Measurements from ENCODE around the gene DRAP1. TPM values are rescaled to one million over a fixed set of nuclear protein-coding genes. Genes with fewer than 3 reads are reported as not detected.

Gene DRAP1
- total RNA-seq, 2 donors from 2014 or later = 101 to 127 TPM

GRCh38 chr11:65886826-65887722 lies 32.2 kb upstream of the DRAP1 start:
- Histone ChIP-seq H3K9me3 (no peaks in the 10 kb centered on the region), H3K4me3 (peak overlapping the region; percentile 54 to 58), H3K4me1 (replicated peaks) (peaks cover 17% of the 10 kb centered on the region), H3K27me3 (replicated peaks; ENCODE audit: insufficient read depth) (no peaks in the 10 kb centered on the region), H3K36me3 (no peaks in the 10 kb centered on the region), H3K27ac (peak overlapping the region in 1 of 2 donors; percentile 93)
- 77% methylated on average over 14 of the region's 14 CpGs for WGBS
- intact Hi-C loops (cut with DNase I) = no loop called here
- TF ChIP-seq, protein P1, sequence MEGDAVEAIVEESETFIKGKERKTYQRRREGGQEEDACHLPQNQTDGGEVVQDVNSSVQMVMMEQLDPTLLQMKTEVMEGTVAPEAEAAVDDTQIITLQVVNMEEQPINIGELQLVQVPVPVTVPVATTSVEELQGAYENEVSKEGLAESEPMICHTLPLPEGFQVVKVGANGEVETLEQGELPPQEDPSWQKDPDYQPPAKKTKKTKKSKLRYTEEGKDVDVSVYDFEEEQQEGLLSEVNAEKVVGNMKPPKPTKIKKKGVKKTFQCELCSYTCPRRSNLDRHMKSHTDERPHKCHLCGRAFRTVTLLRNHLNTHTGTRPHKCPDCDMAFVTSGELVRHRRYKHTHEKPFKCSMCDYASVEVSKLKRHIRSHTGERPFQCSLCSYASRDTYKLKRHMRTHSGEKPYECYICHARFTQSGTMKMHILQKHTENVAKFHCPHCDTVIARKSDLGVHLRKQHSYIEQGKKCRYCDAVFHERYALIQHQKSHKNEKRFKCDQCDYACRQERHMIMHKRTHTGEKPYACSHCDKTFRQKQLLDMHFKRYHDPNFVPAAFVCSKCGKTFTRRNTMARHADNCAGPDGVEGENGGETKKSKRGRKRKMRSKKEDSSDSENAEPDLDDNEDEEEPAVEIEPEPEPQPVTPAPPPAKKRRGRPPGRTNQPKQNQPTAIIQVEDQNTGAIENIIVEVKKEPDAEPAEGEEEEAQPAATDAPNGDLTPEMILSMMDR (IDR thresholded peaks at IDR 0.05) = no peak
- no peak for TF ChIP-seq POLR2AphosphoS5 (IDR thresholded peaks at IDR 0.05)
- no peak for TF ChIP-seq POLR2A (IDR thresholded peaks at IDR 0.05)
- no peak for DNase-seq (ENCODE audit: low spot score)

- no peaks in the 10 kb centered on the region for H3K36me3 ChIP-seq
- intact Hi-C loops (cut with DNase I) = loop anchor here (2.0 kb wide), 2 partner anchors 31 to 73 kb away; partner anchors contain the start of gene SART1
- H3K27ac ChIP-seq = peak overlapping the region; percentile 89 to 93
- no peak for TF ChIP-seq POLR2A (IDR thresholded peaks at IDR 0.05)
- TF ChIP-seq, protein P1 (IDR thresholded peaks at IDR 0.05) = no peak
- no peaks in the 10 kb centered on the region for H3K9me3 ChIP-seq
- WGBS = 2% methylated on average over 18 of the region's 23 CpGs
- no peak for DNase-seq (ENCODE audit: low spot score)
- H3K4me3 ChIP-seq = peak overlapping the region; percentile 54 to 58
- H3K27me3 ChIP-seq (replicated peaks; ENCODE audit: insufficient read depth) = no peaks in the 10 kb centered on the region
- H3K4me1 ChIP-seq (replicated peaks) = peaks cover 17% of the 10 kb centered on the region
These were observed 31.5 kb upstream of the DRAP1 start for GRCh38 chr11:65887723-65888162.

DNA sequence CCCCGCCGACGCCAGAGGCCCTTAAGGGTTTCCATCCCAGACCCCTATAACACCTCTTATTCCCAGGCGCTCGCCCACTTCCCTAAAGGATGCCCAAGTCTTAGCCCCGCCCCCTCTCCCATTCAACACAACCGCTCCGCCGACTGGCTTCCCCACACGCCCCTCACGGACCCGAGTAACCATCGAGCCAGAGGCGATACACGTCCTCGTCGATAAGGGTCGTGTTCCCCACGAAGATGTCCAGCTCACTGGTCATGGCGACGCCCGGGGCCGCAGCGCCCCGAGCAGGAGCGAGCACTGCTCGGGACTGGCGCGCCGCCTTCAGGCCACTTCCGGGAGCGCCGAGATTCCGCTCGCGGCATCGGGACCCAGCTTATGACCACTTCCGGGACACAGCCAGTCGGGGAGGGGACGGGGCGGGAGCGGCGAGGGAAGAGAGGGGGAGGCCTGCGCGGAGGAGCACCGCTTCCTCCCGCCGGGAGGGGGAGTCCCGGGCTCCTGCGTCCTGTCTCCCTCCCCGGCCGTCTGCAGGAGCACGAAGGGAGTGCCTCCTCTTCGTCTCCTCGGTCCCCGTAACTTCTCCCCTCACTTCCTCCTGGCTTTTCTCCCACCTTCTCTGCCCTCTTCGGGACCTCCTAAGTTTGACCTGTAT lies 30.9 kb upstream of the DRAP1 start, which contains the start of gene FIBP:
Gene FIBP, minus strand, starts transcription at position 309 of the 652 bp plus-strand sequence. Its CDS starts 53 bp downstream, at position 256.
- peak; percentile 97 for DNase-seq (ENCODE audit: low spot score)
- peak within 1 kb of the TSS; percentile 54 to 58 for H3K4me3 ChIP-seq
- H3K4me1 ChIP-seq (replicated peaks) = peaks cover 17% of the 10 kb centered on the region
- H3K9me3 ChIP-seq = no peaks in the 10 kb centered on the region
- H3K27ac ChIP-seq = peak within 1 kb of the TSS; percentile 89 to 93
- H3K36me3 ChIP-seq = no peaks in the 10 kb centered on the region
- WGBS = under 1% methylated on average over 54 of the region's 57 CpGs
- TF ChIP-seq POLR2A (IDR thresholded peaks at IDR 0.05) = peak; percentile 80
- TF ChIP-seq, protein P1 (IDR thresholded peaks at IDR 0.05) = peak; percentile 83 to 99 (median 96)
- peak; percentile 96 for TF ChIP-seq POLR2AphosphoS5 (IDR thresholded peaks at IDR 0.05)
- H3K27me3 ChIP-seq (replicated peaks; ENCODE audit: insufficient read depth) = no peaks in the 10 kb centered on the region
- intact Hi-C loops (cut with DNase I) = loop anchor here (2.0 kb wide), 2 partner anchors 31 to 73 kb away; partner anchors contain the start of gene SART1

- H3K27ac ChIP-seq = peak within 1 kb of the TSS; percentile 89 to 93
- WGBS = under 1% methylated on average over 79 of the region's 94 CpGs
- TF ChIP-seq POLR2A (IDR thresholded peaks at IDR 0.05) (peak; percentile 88), POLR2AphosphoS5 (IDR thresholded peaks at IDR 0.05) (peak; percentile 90)
- TF ChIP-seq, protein P1 (IDR thresholded peaks at IDR 0.05) = peak in 3 of 4 experiments; percentile 5 to 43 (median 34)
- no peaks in the 10 kb centered on the region for H3K36me3 ChIP-seq
- H3K27me3 ChIP-seq (replicated peaks; ENCODE audit: insufficient read depth) = no peaks in the 10 kb centered on the region
- intact Hi-C loops (cut with DNase I) = loop anchor here (1.0 kb wide), 1 partner anchor 28 kb away; no protein-coding TSS in a partner anchor
- peaks cover 17% of the 10 kb centered on the region for H3K4me1 ChIP-seq (replicated peaks)
- H3K4me3 ChIP-seq = peak within 1 kb of the TSS; percentile 52 to 73
- H3K9me3 ChIP-seq = no peaks in the 10 kb centered on the region
- DNase-seq (ENCODE audit: low spot score) = peak; percentile 98
These were observed 28.7 kb upstream of the DRAP1 start, which contains the start of gene CCDC85B for GRCh38 chr11:65890324-65891218. Gene CCDC85B, plus strand, starts transcription at chr11:65890673. Its CDS starts 111 bp downstream, at chr11:65890784.
